Amygdala (tissue), 56 donors: ENCODE data around the gene LIN37.

ENCODE experiments used
- DNase-seq, 56 donors: peaks; one replicate each; lab custom pipeline; 2025; lab: John Stamatoyannopoulos, UW

LIN37 gene

GRCh38 chr19:35733180-35734125 is 14.9 kb upstream of the LIN37 start:
- peak in 1 of 56 donors; percentile 2 for DNase-seq

DNA sequence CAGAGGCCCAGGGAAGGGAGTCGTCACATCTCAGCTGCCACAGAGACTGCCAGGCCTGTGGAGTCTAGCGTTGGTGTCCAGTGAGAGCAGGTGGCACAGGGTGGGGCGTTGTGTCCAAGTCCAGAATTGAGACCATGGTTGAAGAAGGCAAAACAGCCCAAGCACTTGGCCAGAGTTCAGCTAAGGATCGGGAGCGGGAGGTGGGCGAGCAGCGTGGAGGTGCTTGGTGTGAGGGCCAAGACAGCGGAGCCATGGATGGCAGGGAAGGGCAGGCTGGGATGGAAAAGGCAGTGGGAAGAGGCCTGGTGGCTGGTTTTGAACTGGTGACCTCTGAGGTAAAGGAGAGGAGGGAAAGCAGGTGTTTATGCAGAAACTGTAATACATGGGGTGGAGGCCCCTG is 14.1 kb upstream of the LIN37 start:
- DNase-seq: no peak

DNA sequence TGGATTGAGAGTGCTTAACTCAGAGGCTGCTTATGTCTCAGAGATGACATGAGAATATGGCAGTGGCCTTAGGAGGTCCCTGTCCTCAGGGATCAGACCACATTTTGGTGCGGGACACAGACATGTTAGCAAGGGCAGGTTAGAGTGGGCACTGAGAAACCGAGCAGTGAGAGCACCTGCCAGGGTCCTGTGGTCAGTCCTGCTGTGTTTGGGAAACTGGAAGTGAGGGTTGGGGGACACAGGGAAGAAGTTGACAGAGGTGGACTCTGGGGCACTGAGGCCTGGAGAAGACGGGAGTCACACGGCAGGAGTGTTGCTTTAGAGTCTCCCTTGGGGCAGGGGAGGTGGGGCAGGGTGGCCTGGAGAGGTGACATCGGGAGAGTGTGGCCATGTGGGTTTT is 13.5 kb upstream of the LIN37 start:
- no peak for DNase-seq

DNA sequence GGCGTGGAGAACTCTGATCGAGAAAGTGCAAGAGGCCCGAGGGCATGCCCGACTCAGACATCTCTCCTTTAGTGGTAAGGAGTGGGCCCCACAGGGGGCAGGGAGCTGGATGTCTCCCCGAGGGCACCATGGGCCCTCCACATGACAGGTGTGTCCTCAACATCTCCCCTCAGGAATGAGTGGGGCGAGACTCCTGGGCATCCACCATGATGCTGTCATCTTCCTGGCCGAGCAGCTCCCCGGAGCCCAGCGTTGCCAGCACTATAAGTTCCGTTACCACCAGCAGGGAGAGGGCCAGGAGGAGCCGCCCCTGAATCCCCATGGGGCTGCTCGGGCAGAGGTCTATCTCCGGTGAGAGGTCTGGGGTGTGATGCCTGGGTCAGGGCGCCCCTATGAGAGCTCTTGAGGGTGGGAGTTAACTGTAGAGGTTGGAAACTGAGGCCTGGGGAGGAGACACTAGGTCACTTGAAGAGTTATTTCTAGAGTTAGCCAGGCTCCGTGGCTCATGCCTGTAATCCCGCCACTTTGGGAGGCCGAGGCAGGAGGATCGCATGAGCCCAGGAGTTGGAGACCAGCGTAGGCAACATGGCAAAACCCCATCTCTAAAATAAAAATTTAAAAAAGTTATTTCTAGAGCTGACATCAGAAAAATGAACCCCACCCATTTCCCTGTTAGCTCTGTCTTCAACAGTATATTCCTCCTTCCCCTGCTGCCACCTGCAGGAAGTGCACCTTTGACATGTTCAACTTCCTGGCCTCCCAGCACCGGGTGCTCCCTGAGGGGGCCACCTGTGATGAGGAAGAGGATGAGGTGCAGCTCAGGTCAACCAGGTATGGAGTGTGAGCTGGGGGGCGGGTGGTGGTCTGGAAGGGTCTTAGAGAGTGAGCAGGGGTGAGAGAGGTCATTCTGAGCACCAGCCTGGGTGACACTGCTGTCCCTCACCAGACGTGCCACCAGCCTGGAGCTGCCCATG is 11.2 kb upstream of the LIN37 start:
- DNase-seq: no peak

GRCh38 chr19:35738021-35738886 is 10.1 kb upstream of the LIN37 start:
- no peak for DNase-seq

DNA sequence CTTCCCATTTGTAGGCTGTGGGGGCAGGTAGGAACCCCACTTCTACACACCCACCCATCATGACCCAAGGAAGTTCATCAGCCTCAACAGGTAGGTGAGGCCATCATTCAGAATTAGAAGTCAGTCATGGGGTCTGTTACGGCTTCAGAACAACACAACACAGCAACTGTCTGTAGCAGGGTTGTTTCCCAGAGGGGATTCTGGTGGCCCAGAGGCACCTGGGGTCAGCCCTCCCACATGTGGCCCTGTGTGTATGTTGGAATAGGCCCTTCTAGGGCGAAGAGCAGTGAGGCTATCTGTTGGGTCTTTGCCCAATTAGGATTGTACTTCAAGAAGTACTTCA is 9.5 kb upstream of the LIN37 start:
- DNase-seq: no peak

DNA sequence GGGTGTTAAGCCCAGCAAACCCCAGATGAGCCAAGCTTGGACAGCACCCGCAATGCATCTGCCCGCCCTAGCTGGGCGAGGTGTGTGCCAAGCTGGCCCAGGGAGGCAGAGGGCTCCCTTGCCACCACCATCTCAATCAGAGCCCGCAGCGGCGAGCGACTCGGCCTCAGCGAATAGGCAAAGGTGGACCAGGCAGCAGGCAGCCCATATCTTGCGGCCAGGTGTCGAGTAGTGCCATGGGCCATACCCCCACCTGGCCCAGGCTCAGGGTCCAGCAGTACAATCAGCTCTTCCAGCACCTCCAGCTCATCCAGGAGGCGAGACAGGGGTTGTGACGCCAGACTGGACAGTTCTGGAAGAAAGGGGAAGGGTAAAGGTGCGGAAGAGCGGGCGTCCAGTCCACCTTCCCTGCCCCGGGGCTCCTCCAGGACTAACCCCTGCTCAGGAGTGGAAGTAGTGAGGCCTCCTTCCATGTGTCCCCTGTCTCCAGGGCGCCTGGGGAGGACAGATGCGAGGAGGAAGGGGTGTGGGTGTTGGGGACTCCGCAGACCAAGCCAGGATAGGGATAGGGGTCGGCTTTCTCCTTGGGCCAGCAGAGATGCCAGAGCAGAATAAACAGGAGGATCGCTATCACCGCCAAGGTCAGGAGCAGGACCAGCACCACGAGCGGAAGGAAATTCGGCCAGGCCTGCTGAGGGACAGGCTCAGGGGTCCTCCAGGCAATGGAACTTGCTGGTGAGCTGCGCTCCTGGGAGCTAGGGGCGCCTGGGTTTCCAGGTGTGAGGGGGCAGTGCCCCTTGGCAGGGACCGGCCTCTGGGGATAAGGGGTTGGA is 8.9 kb upstream of the LIN37 start:
- no peak for DNase-seq

DNA sequence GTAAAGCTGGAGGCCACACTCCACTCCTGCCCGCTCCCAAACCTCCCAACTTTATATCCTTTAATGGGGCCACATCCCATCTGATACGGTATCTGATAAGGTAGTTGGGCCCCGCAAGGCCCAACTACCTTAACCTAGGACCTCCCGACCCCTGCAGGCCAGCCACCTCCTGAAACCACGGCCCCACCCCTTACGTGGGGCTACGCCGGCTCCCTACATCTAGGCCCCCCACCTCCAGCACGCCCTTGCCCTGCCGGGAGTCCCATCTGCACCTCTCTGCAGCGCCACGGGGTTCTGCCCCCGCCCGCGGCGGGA is 8.3 kb upstream of the LIN37 start:
- no peak for DNase-seq

DNA sequence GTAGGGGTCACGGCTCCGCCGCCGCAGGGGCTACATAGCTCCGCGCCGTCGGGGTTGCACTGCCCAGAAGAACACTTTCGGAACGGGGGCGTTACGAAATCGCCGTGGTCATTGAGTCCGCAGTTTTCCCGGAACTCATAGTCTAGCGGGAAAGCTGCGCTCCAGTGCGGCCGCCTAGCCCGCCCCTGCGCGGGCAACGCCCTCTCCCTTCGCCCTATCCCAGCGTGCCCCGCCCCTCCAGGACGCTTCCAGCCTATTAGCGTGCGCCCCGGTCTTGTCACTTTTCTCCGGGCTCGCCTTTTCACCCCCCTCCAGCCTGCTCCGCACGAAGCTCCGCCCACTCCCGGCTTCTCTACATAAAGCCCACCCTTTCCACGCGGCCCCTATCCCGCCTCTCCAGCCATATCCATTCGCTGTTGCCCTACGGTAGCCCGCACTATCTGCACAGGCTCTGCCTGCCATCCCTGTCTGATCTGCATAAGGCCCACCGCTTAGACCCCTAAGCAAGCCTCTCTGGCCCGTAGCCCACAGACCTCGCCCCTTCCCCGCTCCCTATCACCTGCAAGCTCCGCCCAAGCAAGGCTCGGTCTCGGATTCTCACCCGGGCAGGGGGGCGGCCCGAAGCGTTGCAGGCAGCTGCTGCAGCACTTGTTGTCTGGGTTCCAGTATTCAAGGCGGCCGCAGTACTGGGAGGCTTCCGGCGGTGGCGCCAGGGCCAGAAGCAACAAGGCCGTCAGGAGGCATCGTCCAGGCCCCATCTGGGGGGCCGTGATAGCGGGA is 7.8 kb upstream of the LIN37 start:
- peak; percentile 59 to 99 (median 96) for DNase-seq

DNA sequence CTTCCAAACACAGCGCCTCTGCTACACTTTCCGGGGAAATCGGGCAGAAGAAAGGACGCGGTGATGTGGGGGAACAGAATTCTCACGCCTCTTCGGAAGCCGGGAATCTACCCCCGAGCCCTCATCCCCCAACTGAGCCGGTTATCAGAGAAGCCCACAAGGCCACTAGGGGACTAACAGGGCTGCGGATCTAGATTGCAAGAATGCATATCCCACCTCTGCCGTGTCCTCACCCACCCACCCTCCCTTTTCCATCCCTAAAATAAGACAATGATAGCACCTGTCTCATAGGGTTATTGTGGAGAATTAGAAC is 7.2 kb upstream of the LIN37 start:
- DNase-seq: no peak

- peak in 9 of 56 donors; percentile 3 to 50 (median 14) for DNase-seq
Measured at GRCh38 chr19:35742121-35742724, 6.2 kb upstream of the LIN37 start, which contains the start of gene IGFLR1. Gene IGFLR1, minus strand, starts transcription at chr19:35742452. Its CDS starts 1,272 bp downstream, at chr19:35741180.

- no peak for DNase-seq
Measured at GRCh38 chr19:35743640-35744429, 4.5 kb upstream of the LIN37 start.

DNA sequence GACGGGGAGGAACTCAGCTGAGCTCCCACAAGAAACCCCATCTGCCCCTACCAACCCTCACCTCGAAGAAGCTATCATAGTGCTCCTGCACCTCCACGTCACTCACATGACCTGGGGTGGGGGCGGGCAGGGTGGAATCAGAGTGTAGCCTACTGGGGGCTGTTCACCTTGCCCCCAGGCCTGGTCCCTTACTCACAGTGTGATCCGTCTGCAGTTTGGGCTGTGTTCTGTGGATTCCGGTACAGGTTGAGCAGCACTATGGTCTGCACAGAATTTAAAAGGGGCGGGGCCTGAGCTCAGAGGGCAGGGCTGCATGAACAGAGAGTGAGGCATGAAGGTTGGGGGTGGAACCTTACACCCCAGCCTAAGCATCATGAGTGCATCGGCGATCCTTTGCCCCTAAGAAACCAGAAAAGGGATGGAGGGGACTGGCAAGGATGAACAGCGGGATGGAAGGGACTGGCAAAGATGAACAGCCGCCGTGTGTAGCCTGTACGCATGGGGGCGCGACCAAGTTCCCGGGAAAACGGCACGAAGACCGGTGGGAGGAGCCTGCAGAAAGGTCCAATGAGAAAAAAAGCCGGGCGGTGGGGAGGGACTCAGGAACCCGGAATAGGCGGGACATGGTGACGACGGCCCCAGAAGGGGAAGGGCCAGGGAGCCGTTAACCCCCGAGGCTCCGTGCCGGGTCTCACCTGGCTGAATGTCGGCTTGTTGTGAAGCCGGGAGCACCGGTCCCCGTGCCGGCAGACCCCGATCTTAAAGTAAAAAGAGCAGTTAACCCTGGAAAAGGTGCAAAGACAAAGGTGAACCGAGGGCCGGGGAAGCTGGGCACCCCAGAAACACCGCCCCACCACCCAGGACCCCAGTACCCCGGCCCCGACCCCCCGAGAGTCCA is 3.7 kb upstream of the LIN37 start:
- peak; percentile 62 to 98 (median 91) for DNase-seq

GRCh38 chr19:35745328-35746086 is 2.9 kb upstream of the LIN37 start, which contains the start of the genes PSENEN and U2AF1L4:
Gene PSENEN, plus strand, starts transcription at chr19:35745651. Its CDS starts 280 bp downstream, at chr19:35745931.
Gene U2AF1L4, minus strand, starts transcription at chr19:35745418. Its CDS starts 27 bp downstream, at chr19:35745391.
- DNase-seq: peak; percentile 62 to 99 (median 96)

DNA sequence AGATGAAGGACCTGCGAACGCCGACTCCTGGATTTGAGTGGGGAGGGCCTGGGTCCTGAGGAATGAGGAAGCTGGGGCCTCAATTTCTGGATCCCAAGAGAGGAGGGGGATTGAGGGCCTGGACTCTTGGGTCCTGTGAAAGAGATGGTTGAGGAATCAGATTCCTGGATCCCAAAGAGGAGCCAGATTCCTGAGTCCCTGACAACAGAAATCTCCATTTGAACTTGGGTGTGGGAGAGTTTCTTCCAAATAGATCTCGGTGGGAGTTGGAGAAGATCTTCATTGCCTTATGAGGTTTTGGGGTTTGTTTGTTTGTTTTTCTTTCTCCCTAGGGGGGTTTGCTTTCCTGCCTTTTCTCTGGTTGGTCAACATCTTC is 2.3 kb upstream of the LIN37 start:
- no peak for DNase-seq

GRCh38 chr19:35746531-35746930 is 1.8 kb upstream of the LIN37 start:
- DNase-seq: no peak
